Fibroblast of lung (primary cell): Measurements from ENCODE around the gene HOXA13. TPM values are rescaled to one million over a fixed set of nuclear protein-coding genes. Genes with fewer than 3 reads are reported as not detected.
A peak's percentile ranks its signal among the peaks of the same experiment; 100 is the strongest.

Experiments
- DNase-seq, 2 donors: peaks; one replicate each; pipeline versions ENCODE4 v3.0.0 to v3.0.0-alpha.2; 2010; ENCODE audit warnings: low read depth in 2 of 2
- H2AFZ ChIP-seq: 2 replicates; pipeline ENCODE4 v1.5.1; 2012; ENCODE audit warnings: low read length, control low read depth, inconsistent platforms
- H3K27ac ChIP-seq: 2 replicates; pipeline ENCODE4 v1.5.1; 2011; ENCODE audit warnings: low read length, control low read depth; ENCODE audit not compliant: insufficient read depth
- H3K27me3 ChIP-seq: 2 replicates; pipeline ENCODE4 v1.5.1; 2011; ENCODE audit warnings: mild to moderate bottlenecking, low read length; ENCODE audit not compliant: control insufficient read depth, insufficient read depth
- H3K36me3 ChIP-seq: 2 replicates; pipeline ENCODE4 v1.5.1; 2011; ENCODE audit warnings: low read length; ENCODE audit not compliant: control insufficient read depth, insufficient read depth
- H3K4me1 ChIP-seq: 2 replicates; pipeline ENCODE4 v1.5.1; 2011; ENCODE audit warnings: low read length; ENCODE audit not compliant: control insufficient read depth, insufficient read depth; ENCODE audit errors: extremely low read depth
- H3K4me2 ChIP-seq: 2 replicates; pipeline ENCODE4 v1.5.1; 2011; ENCODE audit warnings: low read length, control low read depth; ENCODE audit not compliant: insufficient read depth; ENCODE audit errors: extremely low read depth
- H3K4me3 ChIP-seq, 4 experiments: fragments of 200-600 bp in 1 of 4; sonication (generic) in 1 of 4; replicated peaks in 1 of 4; 2 replicates each; pipeline ENCODE4 v1.5.1; 2011 to 2016; ENCODE audit warnings: low read length in 4 of 4, low read depth in 3 of 4, mild to moderate bottlenecking in 3 of 4, control low read depth in 2 of 4, inconsistent platforms in 1 of 4, mixed read lengths in 1 of 4; ENCODE audit not compliant: insufficient read depth in 1 of 4; ENCODE audit errors: control extremely low read depth in 1 of 4
- H3K79me2 ChIP-seq: 2 replicates; pipeline ENCODE4 v1.5.1; 2012; ENCODE audit warnings: mild to moderate bottlenecking, low read length, inconsistent platforms; ENCODE audit not compliant: control insufficient read depth, insufficient read depth
- H3K9ac ChIP-seq: 2 replicates; pipeline ENCODE4 v1.5.1; 2011; ENCODE audit warnings: mild to moderate bottlenecking, low read length, control low read depth; ENCODE audit not compliant: insufficient read depth
- H3K9me3 ChIP-seq: 2 replicates; pipeline ENCODE4 v1.5.1; 2012; ENCODE audit warnings: low read depth, low read length; ENCODE audit not compliant: control insufficient read depth, insufficient read depth
- H4K20me1 ChIP-seq: 2 replicates; pipeline ENCODE4 v1.5.1; 2011; ENCODE audit warnings: low read length; ENCODE audit not compliant: control insufficient read depth, insufficient read depth; ENCODE audit errors: extremely low read depth
- EZH2 ChIP-seq: IDR thresholded peaks from 2 replicates; pipeline ENCODE4 v1.5.1; 2012; ENCODE audit warnings: low read length, control low read depth, mild to moderate bottlenecking; ENCODE audit errors: missing control alignments
- polyA plus RNA-seq, 2 donors: library from polyadenylated mRNA; depleted of rRNA in 1 of 2; stranded (reverse) in 1 of 2; unstranded in 1 of 2; fragments of >200 nt; gene quantifications; 2 replicates each; pipeline ENCODE4 v1.2.1, GENCODE V29; 2011 to 2012; ENCODE audit warnings: missing spikeins in 1 of 2
- total RNA-seq: library from RNA; depleted of rRNA; stranded (reverse); fragments of >200 nt; gene quantifications from 2 replicates; pipeline ENCODE4 v1.2.1, GENCODE V29; 2014
- TF ChIP-seq, protein P1 (sequence below), 2 donors: IDR thresholded peaks in 1 of 2; conservative IDR thresholded peaks in 1 of 2; 1 replicate in 1 of 2; 2 replicates in 1 of 2; pipeline ENCODE4 v1.5.1; 2011 to 2012; ENCODE audit warnings: low read length in 2 of 2, control low read depth in 1 of 2, inconsistent platforms in 1 of 2, low read depth in 1 of 2, mild to moderate bottlenecking in 1 of 2

HOXA13 gene
- total and polyA plus RNA-seq, 2 donors (not counting 1 experiment from before 2014, with no cell fraction given): not detected

DNA sequence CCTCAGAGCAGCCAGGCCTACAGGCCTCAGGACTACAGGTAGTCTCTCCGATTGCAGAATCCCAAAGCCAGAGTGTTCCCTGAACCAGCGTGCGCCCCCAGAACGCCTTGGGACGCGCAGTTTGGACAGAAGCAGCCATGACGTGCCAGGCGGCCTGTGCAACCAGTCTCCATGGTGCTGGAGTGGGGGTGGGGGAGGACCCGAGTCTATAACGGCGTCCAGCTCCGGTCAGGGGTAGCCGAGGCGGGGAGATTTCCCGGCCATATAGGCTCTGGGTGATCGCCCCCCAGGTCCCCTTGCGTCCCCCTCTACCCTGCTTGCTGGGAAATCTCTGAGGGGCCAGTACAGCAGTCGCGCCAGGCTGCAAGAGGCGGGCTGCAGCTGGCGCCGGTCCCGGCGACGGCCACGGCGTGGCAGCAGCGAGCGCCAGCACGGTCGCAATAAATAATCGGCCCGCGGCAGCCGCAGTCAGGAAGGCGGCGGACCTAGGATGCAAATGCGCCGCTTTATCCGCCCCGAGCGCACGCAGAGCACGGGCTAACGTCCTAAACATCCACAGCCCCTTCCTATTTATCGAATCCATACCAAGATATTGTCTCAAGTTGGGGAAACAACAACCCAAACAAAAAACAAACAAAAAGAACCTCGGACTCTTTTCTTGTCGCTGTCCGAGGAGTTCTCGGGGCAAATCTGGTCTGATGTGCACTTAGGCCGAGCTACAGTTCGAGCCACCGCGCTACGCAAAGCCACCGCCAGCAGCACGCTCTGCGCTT, 49.1 kb downstream of the HOXA13 start:
- DNase-seq: peak; percentile 47 to 87
- H3K79me2 ChIP-seq: peaks cover 57% of the 10 kb centered on the region
- H3K4me2 ChIP-seq: peak overlapping the region; percentile 90
- peaks cover 25% of the 10 kb centered on the region for H3K4me1 ChIP-seq
- peak overlapping the region; percentile 81 for H3K27ac ChIP-seq
- H4K20me1 ChIP-seq: no peaks in the 10 kb centered on the region
- TF ChIP-seq, protein P1, sequence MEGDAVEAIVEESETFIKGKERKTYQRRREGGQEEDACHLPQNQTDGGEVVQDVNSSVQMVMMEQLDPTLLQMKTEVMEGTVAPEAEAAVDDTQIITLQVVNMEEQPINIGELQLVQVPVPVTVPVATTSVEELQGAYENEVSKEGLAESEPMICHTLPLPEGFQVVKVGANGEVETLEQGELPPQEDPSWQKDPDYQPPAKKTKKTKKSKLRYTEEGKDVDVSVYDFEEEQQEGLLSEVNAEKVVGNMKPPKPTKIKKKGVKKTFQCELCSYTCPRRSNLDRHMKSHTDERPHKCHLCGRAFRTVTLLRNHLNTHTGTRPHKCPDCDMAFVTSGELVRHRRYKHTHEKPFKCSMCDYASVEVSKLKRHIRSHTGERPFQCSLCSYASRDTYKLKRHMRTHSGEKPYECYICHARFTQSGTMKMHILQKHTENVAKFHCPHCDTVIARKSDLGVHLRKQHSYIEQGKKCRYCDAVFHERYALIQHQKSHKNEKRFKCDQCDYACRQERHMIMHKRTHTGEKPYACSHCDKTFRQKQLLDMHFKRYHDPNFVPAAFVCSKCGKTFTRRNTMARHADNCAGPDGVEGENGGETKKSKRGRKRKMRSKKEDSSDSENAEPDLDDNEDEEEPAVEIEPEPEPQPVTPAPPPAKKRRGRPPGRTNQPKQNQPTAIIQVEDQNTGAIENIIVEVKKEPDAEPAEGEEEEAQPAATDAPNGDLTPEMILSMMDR (conservative IDR thresholded peaks at IDR 0.05 in 1 of 2, IDR thresholded peaks at IDR 0.05 in 1 of 2; ENCODE audit: low read depth in 1 of 2, low read length in 2 of 2): peak; percentile 63 to 64
- TF ChIP-seq EZH2: no peak
- peak overlapping the region; percentile 64 for H3K9ac ChIP-seq
- H3K4me3 ChIP-seq: peak overlapping the region; percentile 42 to 61 (median 49)
- no peaks in the 10 kb centered on the region for H3K36me3 ChIP-seq
- no peaks in the 10 kb centered on the region for H3K27me3 ChIP-seq
- peak overlapping the region; percentile 55 for H2AFZ ChIP-seq
- no peaks in the 10 kb centered on the region for H3K9me3 ChIP-seq

DNA sequence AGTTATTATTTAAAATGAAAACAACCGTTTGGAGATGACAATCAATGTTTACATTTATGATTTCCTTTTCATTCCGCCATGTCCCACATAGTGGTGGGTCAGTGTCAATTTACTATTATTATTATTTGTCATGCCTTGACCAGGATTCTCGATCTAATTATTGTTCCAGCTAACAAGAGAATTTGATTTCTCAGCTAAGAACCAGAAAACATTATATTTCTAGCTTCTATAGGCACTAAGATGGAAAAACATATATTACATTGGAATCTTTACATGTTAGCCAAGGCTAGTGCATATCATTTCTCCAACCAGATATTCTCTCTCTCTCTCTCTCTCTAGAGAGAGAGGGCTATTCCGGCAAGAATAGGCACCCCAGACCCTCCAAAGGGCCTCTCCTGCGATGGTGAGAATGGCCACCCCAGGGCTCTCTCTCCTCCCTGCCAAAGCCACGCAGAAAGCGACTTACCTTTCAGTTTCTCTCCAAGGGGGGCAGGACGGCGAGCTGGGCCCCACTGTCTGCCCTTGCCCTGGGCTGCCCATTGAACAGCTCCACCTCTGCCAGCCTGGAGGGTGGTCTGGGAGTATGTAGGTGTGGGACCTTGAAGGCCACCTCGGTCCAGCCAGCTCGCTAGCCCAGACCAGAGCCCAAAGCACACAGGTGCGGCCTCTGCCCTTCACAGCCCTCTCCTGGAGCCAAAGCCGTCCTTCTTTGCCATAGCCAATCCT, 49.9 kb downstream of the HOXA13 start:
- peaks cover 22% of the 10 kb centered on the region for H3K4me1 ChIP-seq
- H3K36me3 ChIP-seq: no peaks in the 10 kb centered on the region
- no peaks in the 10 kb centered on the region for H3K27me3 ChIP-seq
- H2AFZ ChIP-seq: peak overlapping the region; percentile 28
- no peak for DNase-seq
- H3K4me2 ChIP-seq: peak overlapping the region; percentile 90
- no peak for TF ChIP-seq EZH2
- TF ChIP-seq, protein P1 (conservative IDR thresholded peaks at IDR 0.05 in 1 of 2, IDR thresholded peaks at IDR 0.05 in 1 of 2; ENCODE audit: low read depth in 1 of 2, low read length in 2 of 2): no peak
- H3K4me3 ChIP-seq: peak overlapping the region; percentile 42 to 61 (median 49)
- H3K27ac ChIP-seq: peak overlapping the region; percentile 81
- H3K9ac ChIP-seq: peak overlapping the region; percentile 64
- no peaks in the 10 kb centered on the region for H4K20me1 ChIP-seq
- no peaks in the 10 kb centered on the region for H3K9me3 ChIP-seq
- peaks cover 65% of the 10 kb centered on the region for H3K79me2 ChIP-seq
